RKO (cell line): ENCODE results near the gene OR2T11.
A peak's percentile ranks its signal among the peaks of the same experiment; 100 is the strongest.
"Not testable (repeated sequence)": the region's sequence is repeated elsewhere in the genome, so short reads cannot be mapped to it uniquely, and the experiment has no call there.

ENCODE experiments used
- DNase-seq: peaks from one replicate; pipeline ENCODE4 v3.0.0-alpha.2; 2016; ENCODE audit warnings: low spot score

The OR2T11 gene

DNA sequence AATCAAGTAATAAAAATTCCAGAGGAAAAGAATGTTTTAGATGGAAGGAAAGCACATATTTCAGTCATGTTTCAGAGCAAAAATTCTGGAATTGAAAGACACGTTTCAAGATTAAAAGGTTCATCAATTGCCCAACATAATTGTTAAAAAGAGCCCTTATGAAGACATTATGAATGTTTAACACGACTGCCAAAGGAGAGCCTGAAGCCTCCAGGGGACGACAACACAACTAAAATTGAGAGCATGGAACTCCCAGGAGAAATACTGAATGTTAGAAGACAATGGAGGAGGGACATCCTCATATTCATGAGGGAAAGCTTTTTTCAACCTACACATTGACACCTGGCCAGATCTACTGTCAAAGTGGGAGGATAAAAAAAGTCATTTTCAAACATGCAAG is 16.0 kb downstream of the OR2T11 start:
- DNase-seq = peak; percentile 48

DNA sequence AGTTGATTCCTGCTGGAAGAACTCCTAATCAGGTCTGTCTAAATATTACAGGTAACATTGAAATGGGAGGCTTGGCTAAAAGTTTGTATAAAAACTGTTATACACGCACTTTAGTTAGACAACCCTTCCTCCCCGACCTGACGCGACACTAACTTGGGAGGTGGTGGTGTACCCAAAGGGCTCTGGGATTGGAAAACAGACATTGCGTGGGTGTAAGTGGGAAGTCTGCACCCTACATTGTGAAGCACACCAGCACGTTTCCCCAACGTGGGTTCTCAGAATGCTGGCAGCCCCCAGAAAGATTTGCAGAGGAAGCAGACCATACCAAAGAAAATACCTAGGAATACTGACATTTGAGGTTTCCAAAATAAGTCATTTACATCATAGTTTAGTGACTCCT is 16.8 kb downstream of the OR2T11 start:
- DNase-seq = no peak

DNA sequence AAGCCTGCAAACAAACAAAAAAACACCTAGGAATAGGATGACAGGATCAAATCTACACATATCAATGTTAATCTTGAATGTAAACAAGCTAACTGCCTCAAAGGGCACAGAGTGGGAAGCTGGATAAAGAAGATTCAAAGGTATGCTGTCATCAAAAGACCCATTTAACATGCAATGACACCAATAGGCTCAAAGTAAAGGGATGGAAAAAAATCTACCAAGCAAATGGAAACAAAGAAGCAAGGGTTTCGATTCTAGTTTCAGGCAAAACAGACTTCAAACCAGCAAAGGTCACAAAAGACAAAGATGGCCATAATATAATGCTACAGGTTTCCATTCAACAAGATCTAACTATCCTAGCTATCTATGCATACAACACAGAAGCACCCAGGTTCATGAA is 21.1 kb downstream of the OR2T11 start:
- no peak for DNase-seq

DNA sequence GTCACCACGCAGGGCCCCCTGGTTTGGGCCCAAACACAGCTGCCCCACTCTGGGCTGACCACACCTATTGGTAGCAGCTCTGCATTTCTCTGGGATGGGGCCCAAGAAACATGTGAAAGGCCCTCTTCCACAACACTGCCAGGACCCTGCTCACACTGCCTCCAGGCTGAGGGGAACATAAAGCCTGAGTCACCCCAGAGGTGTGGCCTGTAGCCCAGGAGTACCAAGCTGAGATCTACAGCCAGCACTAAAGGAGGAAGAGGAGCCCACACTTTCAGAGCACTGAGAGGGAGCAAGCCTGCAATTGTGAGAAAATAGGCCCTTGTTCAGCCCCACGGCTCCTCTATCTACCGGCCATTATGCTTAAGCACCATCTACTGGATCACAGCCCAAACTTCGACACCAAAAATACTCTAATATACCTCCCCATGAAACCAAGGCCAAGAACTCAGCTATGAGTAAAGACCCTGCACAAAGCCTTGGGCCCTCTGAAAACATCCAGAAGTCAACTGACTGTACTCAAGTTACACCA is 22.9 kb downstream of the OR2T11 start:
- DNase-seq = no peak

DNA sequence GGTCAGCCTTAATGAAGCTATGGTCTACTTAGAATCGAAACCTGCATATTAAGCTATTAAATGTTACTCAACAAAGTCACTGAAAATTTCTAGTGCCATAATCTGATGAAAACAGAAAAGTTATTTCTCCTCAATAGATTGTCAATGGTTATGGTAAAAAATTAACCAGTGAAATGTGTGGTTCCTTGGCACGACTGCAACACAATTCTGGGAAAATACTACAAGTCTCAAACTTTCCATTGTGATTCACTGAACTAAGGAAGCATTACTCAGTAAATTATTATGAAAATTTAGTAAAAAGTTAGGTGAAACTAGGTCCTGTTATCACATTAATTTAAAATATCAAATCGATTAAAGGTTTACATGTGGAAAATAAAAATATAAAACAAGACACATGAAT is 24.6 kb downstream of the OR2T11 start:
- no peak for DNase-seq

DNA sequence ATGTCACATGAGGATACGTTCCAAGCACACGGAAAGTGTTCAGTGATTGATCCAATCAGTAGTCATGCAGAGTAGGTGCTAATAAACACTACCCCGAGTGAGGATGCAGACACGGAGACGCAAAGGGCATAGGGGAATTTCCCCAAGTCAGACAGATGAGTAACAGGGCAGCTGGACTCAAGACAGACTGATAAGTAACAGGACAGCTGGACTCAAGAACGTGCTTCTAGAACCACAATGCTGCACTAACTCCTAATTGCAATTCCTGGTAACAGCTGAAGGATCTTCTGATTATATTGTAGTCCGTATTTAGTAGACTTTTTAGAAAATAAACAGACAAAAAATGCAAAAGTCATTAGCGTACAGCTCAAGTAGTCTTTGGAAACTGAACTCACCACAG is 35.5 kb downstream of the OR2T11 start:
- DNase-seq = no peak

DNA sequence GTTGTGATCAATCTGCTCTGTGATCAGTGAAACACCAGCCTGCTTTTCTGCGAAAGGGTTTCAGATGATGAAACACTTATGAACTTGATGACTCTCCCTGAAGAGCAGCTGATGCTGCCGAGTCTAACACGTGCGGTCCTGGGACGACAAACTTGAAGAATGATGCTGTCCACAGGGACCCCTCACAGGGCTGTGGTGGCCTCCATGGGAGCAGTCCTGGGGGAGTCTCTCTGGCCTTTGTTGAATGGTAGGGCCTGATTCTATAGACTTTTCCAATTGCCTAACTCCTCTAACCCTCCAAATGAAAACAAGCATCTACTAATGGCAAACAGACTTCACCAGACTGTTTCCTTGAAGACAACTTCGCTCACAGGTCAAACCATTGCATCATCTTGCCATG is 37.3 kb downstream of the OR2T11 start, which contains the start of gene OR2T10:
Gene OR2T10, minus strand, starts transcription at position 112 of the 400 bp plus-strand sequence. CDS start 3,932 bp downstream, outside the sequence.
- no peak for DNase-seq

DNA sequence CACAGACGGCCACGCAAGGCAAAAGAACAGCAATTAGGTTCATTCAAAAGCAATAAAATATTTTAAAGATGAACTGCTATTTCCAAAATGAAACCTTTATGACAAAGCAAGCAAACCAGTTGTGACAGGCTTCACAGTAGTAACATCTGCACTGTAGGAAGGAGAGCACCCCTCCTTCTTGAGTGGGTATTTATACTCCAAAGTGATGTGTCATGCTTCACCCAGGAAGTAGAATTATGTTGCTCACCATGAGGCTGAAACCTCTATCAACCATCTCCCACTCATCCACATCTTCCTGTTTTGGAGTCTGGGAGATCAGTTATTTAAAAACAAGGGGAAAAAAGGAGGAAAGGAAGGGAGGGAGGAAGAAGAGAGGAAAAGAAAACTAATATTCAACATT is 38.3 kb downstream of the OR2T11 start:
- peak; percentile 47 for DNase-seq

DNA sequence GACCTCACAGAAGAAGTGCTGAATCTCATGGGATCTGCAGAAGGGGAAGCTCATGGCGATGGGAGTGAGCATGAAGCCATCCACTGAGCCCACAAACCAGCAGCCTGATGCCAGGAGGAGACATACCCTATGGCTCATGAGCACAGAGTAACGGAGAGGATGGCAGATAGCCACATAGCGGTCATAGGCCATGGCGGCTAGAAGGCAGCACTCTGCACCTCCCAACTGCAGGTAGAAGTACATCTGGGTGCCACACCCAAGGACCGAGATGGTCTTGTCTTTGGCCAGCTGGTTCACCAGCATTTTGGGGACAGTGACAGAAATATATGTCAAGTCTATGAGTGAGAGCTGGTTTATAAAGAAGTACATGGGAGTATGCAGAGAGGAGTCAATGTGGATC is 41.7 kb downstream of the OR2T11 start:
- DNase-seq = no peak

DNA sequence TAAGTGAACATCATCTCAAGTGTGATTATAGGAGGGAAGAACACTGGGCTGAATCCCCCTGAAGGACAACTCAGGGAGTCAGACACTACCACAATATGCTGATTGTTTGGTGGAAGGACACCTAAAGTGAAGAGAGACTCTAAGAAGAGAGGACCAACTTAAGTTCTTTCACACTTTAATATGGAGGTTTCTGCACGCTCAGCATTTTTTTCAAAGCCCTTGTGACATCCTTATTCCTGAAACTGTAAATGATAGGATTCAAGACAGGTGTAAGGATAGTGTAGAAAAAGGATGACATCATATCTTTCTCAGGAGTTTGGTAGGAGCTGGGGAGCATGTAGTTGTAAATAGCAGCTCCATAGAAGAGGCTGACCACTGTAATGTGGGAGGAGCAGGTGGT is 42.2 kb downstream of the OR2T11 start:
- DNase-seq = no peak

DNA sequence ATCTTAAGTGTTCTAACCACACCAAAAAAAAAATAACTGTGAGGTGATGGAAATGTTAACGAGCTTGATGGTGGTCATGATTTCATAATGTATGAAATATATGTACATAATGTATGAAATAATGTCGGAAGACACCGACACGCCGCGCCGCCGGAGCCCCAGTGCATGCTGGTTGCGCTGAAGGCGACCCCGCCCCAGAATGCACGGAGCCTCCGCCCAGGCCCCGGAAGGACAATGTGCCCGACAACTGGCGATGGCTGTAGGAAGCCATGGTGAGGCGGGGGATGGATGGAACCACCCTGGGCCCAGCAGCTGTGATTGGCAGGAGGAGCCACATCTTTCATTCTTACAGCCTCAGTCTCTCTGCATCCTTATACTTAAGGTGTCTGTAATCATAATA is 44.8 kb downstream of the OR2T11 start:
- no peak for DNase-seq

DNA sequence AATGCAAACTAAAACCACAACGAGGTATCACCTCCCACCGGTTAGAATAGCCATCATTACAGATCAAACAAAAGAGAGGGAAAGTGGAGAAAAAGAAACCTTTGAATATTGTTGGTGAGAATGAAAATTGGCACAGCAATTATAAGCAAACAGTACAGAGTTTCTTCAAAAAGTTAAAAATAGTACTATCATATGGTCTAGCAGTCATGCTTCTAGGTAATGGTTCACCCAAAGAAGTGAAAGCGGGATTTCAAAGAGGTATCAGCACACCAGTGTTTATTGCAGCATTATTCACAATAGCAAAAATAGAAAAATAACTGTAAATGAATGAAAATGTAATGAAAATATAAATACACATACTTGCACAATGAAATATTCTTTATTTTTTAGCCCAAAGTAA is 45.6 kb downstream of the OR2T11 start:
- DNase-seq = no peak

DNA sequence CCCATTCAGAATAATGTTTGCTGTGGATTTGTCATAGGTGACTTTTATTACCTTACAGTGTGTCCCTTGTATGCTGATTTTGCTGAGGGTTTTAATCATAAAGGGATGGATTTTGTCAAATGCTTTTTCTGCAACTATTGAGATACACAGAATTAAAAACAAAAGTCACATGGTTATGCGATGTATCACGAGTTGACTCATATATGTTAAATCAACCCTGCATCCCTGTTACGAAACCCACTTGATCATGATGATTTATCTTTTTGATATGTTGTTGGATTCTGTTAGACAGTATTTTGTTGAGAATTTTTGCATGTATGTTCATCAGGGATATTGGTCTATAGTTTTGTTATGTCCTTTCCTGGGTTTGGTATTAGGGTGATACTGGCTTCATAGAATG is 49.6 kb downstream of the OR2T11 start:
- DNase-seq = peak; percentile 1

DNA sequence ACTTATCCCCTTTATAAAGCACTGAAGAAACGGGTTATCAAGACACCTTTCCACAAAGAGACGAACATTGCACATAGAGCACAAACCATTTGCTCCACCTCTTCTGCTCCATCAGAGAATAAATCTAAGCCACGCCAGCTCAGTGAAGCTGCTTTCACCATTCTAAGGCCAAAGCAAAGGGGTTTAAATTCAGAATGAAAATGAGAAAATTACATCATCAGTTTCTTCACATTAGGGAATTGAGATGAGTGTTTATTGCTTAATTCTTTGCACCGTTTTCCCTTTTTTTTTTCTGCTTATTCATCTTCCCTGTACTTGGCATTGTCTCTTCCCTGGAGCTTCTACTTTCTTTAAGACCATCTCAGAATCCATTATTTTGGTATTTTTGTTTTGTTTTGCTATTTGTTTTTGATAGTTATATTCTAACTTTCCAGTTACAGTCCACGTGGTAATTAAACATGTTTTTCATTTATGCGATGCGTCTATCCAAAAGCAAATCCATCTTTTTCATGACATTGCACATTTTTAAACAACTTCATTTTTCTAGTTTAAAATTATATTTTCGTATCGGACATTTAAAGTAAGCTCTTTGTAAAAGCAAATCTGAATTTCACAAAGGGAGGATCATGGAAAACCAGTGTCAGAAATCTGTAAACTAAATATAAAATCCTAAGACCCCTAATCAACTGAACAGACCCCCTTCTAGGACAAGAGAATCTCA is 58.5 kb downstream of the OR2T11 start:
- no peak for DNase-seq

DNA sequence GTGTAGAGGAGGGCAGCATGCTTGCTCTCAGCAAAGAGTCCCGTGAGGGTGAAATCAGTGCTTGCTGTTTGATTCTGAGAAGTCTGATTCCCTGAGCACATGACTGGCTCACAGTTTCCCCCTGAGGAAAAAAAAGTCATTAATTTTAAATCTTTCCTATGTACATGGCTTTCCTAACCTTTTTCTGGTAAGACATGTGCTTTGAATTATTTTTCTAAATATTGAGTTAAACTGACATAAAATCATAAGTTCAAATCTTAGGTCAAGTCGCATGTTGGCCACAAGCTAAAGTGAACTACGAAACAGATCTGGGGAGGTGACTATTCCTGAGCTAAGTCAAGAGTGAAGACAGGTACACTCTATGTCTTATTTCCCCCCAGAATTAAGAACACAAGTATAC is 60.2 kb downstream of the OR2T11 start, which contains the start of gene OR2T34:
Gene OR2T34, minus strand, starts transcription at position 101 of the 400 bp plus-strand sequence. Its CDS starts 0 bp downstream, at position 101.
- not testable (repeated sequence) for DNase-seq

DNA sequence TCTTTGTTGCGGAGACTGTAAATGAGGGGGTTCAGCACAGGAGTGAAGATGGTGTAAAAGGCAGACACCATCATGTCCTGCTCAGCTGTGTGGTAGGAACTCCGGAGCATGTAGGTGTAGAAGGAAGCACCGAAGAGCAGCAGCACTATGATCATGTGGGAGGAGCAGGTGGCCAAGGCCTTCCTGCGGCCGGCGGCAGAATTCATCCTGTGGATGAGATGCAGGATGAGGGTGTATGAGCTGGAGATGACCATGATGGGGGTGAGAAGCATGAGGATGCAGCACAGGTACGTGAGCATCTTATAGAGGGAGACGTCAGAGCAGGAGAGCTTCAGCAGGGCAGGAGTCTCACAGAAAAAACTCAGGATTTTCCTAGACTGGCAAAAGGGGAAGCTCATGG is 61.0 kb downstream of the OR2T11 start:
- DNase-seq = not testable (repeated sequence)
